ENCODE measurements around the gene PLPP4. TPM values are rescaled to one million over a fixed set of nuclear protein-coding genes. Genes with fewer than 3 reads are reported as not detected.

Gene PLPP4
- total RNA-seq, 1 experiment from 2014 or later, result not detected

GRCh38 chr10:120437541-120437940 is 19.5 kb upstream of the PLPP4 start:
- Histone ChIP-seq H3K4me3 (replicated peaks in 1 of 2; ENCODE audit: low read depth in 1 of 2, low read length in 2 of 2) (no peak overlapping the region), H3K79me2 (ENCODE audit: insufficient read depth, low read length) (no peaks in the 10 kb centered on the region), H3K27me3 (ENCODE audit: insufficient read depth, low read length) (peaks cover 10% of the 10 kb centered on the region; the same call in 1 of the 2 replicates), H2AFZ (ENCODE audit: low read depth, low read length, poor library complexity, severe bottlenecking) (no peak overlapping the region), H3K9me2 (ENCODE audit: insufficient read depth) (no peaks in the 10 kb centered on the region), H3K9ac (ENCODE audit: low read length) (no peak overlapping the region), H3K4me2 (ENCODE audit: low read length) (no peak overlapping the region), H3K9me3 (ENCODE audit: control insufficient read depth in 1 of 2, insufficient read depth in 1 of 2, low read depth in 1 of 2, low read length in 2 of 2) (no peaks in the 10 kb centered on the region), H3K27ac (ENCODE audit: low read depth, low read length) (no peak overlapping the region), H3K4me1 (ENCODE audit: control insufficient read depth in 1 of 2, insufficient read depth in 2 of 2, low read length in 2 of 2) (no peaks in the 10 kb centered on the region), H3K36me3 (ENCODE audit: control insufficient read depth in 1 of 2, insufficient read depth in 2 of 2, low read length in 2 of 2) (no peaks in the 10 kb centered on the region), H4K20me1 (ENCODE audit: insufficient read depth) (no peaks in the 10 kb centered on the region)
- DNase-seq (ENCODE audit: low read depth, low spot score) (no peak), ATAC-seq (no peak)
- TF ChIP-seq SP1 (IDR thresholded peaks at IDR 0.05; ENCODE audit: low read depth) (no peak), CTCF (IDR thresholded peaks at IDR 0.05 in 2 of 3, conservative IDR thresholded peaks at IDR 0.05 in 1 of 3; ENCODE audit: borderline replicate concordance in 1 of 3, insufficient read depth in 1 of 3, low read depth in 2 of 3, low read length in 2 of 3) (no peak), SIN3A (IDR thresholded peaks at IDR 0.05; ENCODE audit: low read depth) (no peak), EZH2 (IDR thresholded peaks at IDR 0.05) (no peak), REST (IDR thresholded peaks at IDR 0.05; ENCODE audit: low read depth) (no peak), RAD21 (IDR thresholded peaks at IDR 0.05; ENCODE audit: low read depth) (no peak), SRF (IDR thresholded peaks at IDR 0.05; ENCODE audit: low read depth) (no peak), ZNF274 (IDR thresholded peaks at IDR 0.05; ENCODE audit: low read depth, low read length) (no peak)
- no TSS peak for BruUV-seq (replicated peaks)
- ChIA-PET POLR2A (no interaction called here), CTCF (no interaction called here), RAD21 (ENCODE audit: low non-redundant PET in 1 of 2, low total read pairs in 2 of 2, uncharacterized antibody in 2 of 2, unreplicated experiment in 2 of 2) (no interaction called here)
- intact Hi-C loops (cut with micrococcal nuclease), result no loop called here
